ENCODE measurements around the gene GSTM3. TPM values are rescaled to one million over a fixed set of nuclear protein-coding genes. Genes with fewer than 3 reads are reported as not detected.

Gene GSTM3
- total and polyA plus RNA-seq, 9 of the 15 experiments (the other 6 are each of a cell fraction or from before 2014, with no cell fraction given), result 3.9 to 24.5 (median 9.4) TPM

GRCh38 chr1:109759513-109760334, 18.9 kb upstream of the GSTM3 start:
- Histone ChIP-seq H3K4me3 (no peak overlapping the region), H3K9me3 (replicated peaks; ENCODE audit: control insufficient read depth, insufficient read depth, low read depth, low read length) (no peaks in the 10 kb centered on the region), H3K4me2 (ENCODE audit: insufficient read depth, low read length) (no peak overlapping the region), H2AFZ (ENCODE audit: low read depth, low read length) (peak overlapping the region; percentile 49; the same call in 1 of the 2 replicates), H3K36me3 (ENCODE audit: control insufficient read depth, insufficient read depth, low read length) (no peaks in the 10 kb centered on the region), H3K79me2 (ENCODE audit: control insufficient read depth, insufficient read depth, low read length) (no peaks in the 10 kb centered on the region), H3K9me1 (ENCODE audit: control insufficient read depth, insufficient read depth, low read length) (no peaks in the 10 kb centered on the region), H3K27ac (ENCODE audit: extremely low read depth, low read depth, low read length) (no peak overlapping the region), H3K27me3 (ENCODE audit: control insufficient read depth in 2 of 2, insufficient read depth in 2 of 2, low read length in 2 of 2) (no peaks in the 10 kb centered on the region), H3K9ac (ENCODE audit: insufficient read depth in 1 of 2, low read depth in 2 of 2, low read length in 2 of 2) (peak overlapping the region in 1 of 2 experiments; percentile 8; a peak in 1 of 4 replicates), H3K4me1 (replicated peaks in 1 of 2; ENCODE audit: control insufficient read depth in 2 of 2, insufficient read depth in 2 of 2, low read length in 2 of 2) (peaks cover 19 to 27% of the 10 kb centered on the region in 2 experiments), H4K20me1 (replicated peaks; ENCODE audit: control insufficient read depth, insufficient read depth, low read length) (no peaks in the 10 kb centered on the region)
- ATAC-seq, result 0 out of 3 replicates have a peak, but pooled peaks have one; percentile 4
- FAIRE-seq, result no peak
- BruUV-seq (replicated peaks), result no TSS peak
- DNase-seq (ENCODE audit: extremely low read depth in 1 of 4, low spot score in 3 of 4), result no peak
- POLR2A ChIA-PET, result interaction anchor here (0.5 to 1.1 kb wide), 5 partner anchors 9 to 289 kb away, joined by 3 to 5 read pairs (median 3); partner anchors contain the start of gene GNAI3
- intact Hi-C loops (cut with micrococcal nuclease), result no loop called here
- TF ChIP-seq SPI1 (IDR thresholded peaks at IDR 0.05; ENCODE audit: borderline replicate concordance, low read depth, low read length), result peak; percentile 65; the same call in 1 of the 2 replicates
- no peak for TF ChIP-seq SRSF9 (IDR thresholded peaks at IDR 0.05; ENCODE audit: borderline replicate concordance, low read depth, low read length)
- no peak for TF ChIP-seq ZNF282 (CRISPR knock-in tag; IDR thresholded peaks at IDR 0.05)
- no peak for TF ChIP-seq C11orf30 (IDR thresholded peaks at IDR 0.05; ENCODE audit: low read depth)
- no peak for TF ChIP-seq CREB3 (tag; conservative IDR thresholded peaks at IDR 0.05; ENCODE audit: low read depth)
- TF ChIP-seq ARNT (IDR thresholded peaks at IDR 0.05), result no peak
- 31% methylated on average over 10 of the region's 11 CpGs for WGBS (ENCODE audit: insufficient coverage, low coverage, missing lambda C conversion rate)
- CTCF ChIA-PET (ENCODE audit: low intra/inter-chr PET ratio), result no interaction called here
- in situ Hi-C loops (cut with MboI), result loop anchor here (5.0 kb wide), 1 partner anchor 212 kb away; the partner anchor contains the start of gene GNAI3
